ENCODE measurements around the gene ELANE.
A peak's percentile ranks its signal among the peaks of the same experiment; 100 is the strongest.

Gene ELANE

DNA sequence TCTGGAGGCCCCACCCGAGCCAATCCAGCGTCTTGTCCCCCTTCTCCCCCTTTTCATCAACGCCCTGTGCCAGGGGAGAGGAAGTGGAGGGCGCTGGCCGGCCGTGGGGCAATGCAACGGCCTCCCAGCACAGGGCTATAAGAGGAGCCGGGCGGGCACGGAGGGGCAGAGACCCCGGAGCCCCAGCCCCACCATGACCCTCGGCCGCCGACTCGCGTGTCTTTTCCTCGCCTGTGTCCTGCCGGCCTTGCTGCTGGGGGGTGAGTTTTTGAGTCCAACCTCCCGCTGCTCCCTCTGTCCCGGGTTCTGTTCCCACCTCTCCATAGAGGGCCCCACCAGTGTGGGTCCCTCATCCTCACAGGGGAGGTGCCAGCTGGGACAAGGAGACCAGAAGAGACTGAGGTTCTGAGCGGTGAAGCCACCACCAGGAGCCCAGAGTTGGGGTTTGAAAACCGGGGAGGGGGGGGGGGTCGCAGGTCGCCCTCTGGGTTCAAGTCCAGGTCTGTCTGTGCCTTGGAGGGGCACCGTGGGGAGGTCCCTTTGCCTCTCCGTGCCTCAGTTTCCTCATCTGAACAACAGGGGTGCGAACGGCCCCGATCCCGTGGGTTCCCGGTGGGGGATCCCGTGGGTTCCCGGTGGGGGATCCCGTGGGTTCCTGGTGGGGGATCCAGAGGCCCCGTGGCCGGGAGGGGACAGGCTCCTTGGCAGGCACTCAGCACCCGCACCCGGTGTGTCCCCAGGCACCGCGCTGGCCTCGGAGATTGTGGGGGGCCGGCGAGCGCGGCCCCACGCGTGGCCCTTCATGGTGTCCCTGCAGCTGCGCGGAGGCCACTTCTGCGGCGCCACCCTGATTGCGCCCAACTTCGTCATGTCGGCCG lies at the start of gene ELANE:
Gene ELANE, plus strand, starts transcription at position 168 of the 878 bp plus-strand sequence. Its CDS starts 26 bp downstream, at position 194.
- no peak within 1 kb of the TSS for H3K4me3 ChIP-seq (ENCODE audit: low read depth, low read length)
- TF ChIP-seq CTCF (IDR thresholded peaks at IDR 0.05; ENCODE audit: insufficient read depth, low read depth, low read length, missing control alignments): no peak
- no peak for DNase-seq (ENCODE audit: low read depth)

DNA sequence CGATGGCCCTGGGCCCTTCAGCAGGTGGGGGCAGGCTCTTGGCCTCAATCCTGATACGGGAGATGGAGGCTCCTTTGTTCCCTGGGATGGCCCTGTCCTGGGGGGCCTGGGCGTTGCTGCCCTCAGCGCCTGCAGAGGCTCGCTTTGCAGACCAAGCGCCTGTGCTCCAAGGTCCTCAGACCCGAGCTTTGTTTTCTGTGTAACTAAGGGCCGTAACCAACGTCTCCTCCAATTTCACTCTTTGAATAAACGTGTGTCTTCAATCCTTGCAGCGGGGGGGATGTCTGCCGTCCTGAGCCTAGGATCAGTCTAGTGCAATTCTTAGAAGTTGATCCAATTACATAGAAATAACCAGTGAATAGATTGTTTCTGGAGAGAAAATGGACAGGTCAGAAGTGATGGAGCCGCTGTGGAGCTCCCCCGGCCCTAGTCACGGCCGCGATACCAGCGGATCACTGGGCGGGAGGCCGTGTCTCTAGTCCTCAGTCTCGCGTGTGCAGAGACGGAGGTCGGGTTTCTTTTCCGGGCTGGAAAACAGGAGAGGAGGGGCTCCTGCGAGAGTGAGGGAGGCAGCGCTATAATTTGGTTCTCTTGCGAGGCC lies 49.5 kb upstream of the ELANE start:
- no peak for TF ChIP-seq CTCF (IDR thresholded peaks at IDR 0.05; ENCODE audit: insufficient read depth, low read depth, low read length, missing control alignments)
- no peak overlapping the region for H3K4me3 ChIP-seq (ENCODE audit: low read depth, low read length)
- no peak for DNase-seq (ENCODE audit: low read depth)

- no peak for DNase-seq (ENCODE audit: low read depth)
- no peak for TF ChIP-seq CTCF (IDR thresholded peaks at IDR 0.05; ENCODE audit: insufficient read depth, low read depth, low read length, missing control alignments)
- H3K4me3 ChIP-seq (ENCODE audit: low read depth, low read length): no peak overlapping the region
These were observed 49.0 kb upstream of the ELANE start for GRCh38 chr19:803099-803561.

DNA sequence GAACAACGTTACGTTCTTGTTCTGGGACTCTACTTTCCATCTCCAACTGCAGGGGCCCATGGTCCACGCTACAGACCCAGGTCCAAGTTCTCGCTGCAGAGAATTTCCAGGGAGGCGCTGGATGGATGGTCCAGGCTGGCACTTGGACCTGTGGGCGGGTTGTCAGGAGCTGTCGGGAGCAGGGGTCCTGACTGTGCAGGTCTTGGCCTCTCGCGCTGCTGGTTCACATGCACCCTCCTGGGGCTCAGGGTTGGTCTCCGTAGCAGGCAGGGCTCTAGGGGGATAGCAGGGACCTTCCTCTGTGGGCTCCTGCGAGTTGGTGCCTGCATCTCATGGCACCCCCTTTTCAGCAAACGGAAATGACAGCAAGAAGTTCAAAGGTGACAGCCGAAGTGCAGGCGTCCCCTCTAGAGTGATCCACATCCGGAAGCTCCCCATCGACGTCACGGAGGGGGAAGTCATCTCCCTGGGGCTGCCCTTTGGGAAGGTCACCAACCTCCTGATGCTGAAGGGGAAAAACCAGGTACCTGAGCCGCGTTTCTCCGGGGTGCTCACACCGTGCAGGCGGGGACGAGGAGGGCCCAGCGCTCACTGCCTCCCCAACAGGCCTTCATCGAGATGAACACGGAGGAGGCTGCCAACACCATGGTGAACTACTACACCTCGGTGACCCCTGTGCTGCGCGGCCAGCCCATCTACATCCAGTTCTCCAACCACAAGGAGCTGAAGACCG lies 48.3 kb upstream of the ELANE start:
- DNase-seq (ENCODE audit: low read depth): no peak
- no peak overlapping the region for H3K4me3 ChIP-seq (ENCODE audit: low read depth, low read length)
- no peak for TF ChIP-seq CTCF (IDR thresholded peaks at IDR 0.05; ENCODE audit: insufficient read depth, low read depth, low read length, missing control alignments)

GRCh38 chr19:804419-805165 lies 47.5 kb upstream of the ELANE start:
- no peak for DNase-seq (ENCODE audit: low read depth)
- TF ChIP-seq CTCF (IDR thresholded peaks at IDR 0.05; ENCODE audit: insufficient read depth, low read depth, low read length, missing control alignments): no peak
- no peak overlapping the region for H3K4me3 ChIP-seq (ENCODE audit: low read depth, low read length)

GRCh38 chr19:805166-805551 lies 46.9 kb upstream of the ELANE start:
- no peak for DNase-seq (ENCODE audit: low read depth)
- TF ChIP-seq CTCF (IDR thresholded peaks at IDR 0.05; ENCODE audit: insufficient read depth, low read depth, low read length, missing control alignments): peak; percentile 30
- H3K4me3 ChIP-seq (ENCODE audit: low read depth, low read length): no peak overlapping the region

All from GM12865 (cell line).